ENCODE results near the gene LUC7L3.

Gene LUC7L3

DNA sequence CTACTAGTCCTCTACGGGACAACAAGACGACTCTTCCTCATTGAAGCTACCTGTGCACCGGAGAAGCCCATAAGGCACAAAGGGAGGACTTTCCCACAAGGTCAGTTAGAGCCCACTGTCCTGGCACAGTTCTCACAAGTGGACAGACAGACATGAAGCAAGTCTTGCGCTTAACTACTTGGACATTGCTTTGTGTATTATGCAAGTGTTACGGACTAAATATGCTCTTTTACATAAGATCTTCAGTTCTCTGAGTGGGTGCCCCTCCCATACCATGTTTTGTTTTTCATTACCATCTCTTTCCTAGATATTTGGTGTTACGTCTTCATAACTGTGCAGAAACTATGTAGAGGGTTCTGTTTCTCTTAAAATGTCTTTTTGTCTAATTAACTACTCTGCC, 29.8 kb downstream of the LUC7L3 start:
- no peak for DNase-seq

DNA sequence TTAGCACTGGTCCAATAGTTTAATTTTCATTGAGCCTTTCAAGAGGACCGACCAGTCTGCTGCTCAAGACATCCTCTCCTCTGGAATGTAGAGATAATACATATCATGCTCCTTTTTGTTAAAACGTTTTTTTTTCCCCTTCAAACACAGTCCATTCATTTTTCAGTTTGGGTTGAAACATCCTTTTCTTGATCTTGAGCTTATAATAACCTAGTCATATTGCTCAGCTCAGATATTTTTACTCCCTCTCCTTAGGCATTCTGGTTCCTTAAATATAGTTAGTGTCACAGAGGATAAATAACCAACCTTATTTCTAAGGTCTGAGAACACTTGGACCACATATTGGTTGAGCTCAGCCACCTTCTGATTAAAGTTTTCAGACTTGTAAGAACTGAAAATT, 35.1 kb downstream of the LUC7L3 start:
- no peak for DNase-seq

DNA sequence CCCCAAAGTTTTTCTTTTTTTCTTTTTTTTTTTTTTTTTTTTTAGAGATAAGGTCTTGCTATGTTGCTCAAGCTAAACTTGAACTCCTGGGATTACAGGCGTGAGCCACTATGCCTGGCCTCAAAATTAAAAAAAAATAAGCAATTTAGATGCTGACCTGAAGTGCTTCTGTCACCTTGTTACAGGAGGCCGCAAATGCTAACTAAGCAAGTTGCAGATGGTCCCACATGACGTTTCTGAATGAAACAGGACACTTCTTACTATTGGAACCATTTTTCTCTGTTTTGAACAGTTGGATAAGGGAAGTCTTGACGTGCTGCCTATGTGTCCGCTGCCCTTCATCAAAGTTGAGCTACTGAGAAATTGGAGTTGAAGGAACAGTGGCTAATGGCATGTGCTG, 39.1 kb downstream of the LUC7L3 start:
- DNase-seq, result no peak

DNA sequence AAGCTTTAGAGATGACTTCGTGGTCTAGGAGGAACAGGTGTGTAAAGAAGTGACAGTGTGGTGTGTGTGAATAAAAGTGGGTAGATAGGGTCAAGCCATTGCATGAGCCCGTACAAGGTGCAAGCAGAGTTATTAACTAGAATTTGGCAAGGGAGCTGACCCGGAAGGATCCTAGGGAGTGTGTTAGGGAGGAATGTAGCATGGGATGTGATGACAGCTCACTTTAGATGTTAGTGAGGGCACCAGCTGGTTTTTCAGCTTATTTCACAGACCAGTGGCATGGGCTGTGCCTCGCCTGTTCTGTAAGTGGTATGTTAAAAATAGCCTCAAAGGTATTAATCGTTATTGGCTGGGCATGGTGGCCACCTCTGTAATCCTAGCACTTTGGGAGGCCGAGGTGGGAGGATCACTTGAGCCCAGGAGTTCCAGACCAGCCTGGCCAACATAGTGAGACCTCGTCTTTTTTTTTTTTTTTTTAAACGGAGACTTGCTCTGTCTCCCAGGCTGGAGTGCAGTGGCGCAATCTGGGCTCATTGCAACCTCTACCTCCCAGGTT, 39.7 kb downstream of the LUC7L3 start:
- DNase-seq, result no peak

DNA sequence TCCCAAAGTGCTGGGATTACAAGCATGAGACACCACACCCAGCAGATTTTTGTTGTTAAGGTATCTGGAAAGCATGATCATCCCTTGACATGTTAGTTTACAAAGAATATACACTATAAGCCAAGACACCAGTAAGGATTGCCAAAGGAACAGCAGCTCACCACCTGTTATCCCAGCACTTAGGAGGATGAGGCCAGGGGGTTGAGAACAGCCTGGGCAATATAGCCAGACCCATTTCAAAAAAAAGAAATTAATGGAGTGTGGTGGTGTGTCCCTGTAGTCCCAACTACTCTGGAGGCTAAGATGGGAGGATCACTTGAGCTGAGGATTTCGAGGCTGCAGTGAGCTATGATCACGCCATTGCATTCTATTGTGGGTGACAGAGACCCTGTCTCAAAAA, 42.8 kb downstream of the LUC7L3 start:
- DNase-seq, result no peak

DNA sequence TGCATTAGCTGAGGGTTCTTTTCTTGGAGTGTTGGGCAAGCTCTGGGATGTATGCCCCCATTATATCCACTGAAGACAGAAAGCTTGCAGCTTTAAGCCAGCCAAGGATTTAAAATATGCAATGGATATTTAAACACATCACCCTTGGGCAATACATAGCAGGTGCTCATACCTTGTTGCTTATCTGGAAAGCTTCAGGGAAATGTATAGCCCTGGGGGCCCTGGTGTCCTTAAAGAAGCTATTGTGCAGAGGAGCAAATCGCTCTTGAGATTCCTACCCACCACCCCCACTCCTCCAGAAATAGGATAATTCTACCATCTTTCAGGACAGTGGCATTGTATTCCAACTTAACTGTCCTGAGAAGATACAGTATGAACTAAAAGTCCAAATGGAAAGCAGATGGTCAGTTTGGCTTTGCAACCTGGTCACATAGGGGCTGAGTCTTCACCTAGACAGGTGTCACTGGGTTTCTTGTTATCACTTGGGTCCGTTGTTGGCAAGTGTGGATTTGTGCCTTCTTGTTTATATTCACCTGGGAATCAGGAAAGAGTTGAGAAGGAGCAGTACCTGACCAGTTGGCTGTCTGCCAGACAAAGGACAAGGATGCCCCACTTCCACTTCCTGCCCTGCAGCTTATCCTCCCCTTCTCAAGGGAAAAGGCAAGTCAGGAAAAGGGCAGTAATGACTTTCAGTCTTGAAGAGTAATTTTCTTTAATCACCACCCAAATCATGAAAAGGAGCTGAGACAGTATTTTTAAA, 44.5 kb downstream of the LUC7L3 start:
- DNase-seq, result no peak

DNA sequence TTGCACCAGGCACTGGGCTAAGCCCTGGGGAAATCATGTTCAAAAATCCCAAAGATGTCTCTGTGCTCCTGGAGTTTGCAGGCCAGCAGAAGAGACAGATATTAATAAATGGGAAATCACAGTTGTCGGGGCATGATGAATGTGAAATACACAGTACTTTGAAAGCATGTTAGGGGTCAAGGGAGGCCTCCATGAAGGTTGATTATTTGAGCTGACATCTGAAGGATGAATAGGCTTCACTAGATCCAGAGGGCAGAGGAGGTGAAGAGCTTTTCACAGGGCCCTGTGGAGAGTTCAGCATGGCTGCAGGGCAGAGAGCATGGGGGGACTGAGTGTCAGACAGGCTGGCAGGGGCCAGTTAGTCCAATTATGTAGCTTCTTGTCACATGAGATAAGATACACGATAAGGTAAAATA, 45.3 kb downstream of the LUC7L3 start:
- DNase-seq, result no peak

DNA sequence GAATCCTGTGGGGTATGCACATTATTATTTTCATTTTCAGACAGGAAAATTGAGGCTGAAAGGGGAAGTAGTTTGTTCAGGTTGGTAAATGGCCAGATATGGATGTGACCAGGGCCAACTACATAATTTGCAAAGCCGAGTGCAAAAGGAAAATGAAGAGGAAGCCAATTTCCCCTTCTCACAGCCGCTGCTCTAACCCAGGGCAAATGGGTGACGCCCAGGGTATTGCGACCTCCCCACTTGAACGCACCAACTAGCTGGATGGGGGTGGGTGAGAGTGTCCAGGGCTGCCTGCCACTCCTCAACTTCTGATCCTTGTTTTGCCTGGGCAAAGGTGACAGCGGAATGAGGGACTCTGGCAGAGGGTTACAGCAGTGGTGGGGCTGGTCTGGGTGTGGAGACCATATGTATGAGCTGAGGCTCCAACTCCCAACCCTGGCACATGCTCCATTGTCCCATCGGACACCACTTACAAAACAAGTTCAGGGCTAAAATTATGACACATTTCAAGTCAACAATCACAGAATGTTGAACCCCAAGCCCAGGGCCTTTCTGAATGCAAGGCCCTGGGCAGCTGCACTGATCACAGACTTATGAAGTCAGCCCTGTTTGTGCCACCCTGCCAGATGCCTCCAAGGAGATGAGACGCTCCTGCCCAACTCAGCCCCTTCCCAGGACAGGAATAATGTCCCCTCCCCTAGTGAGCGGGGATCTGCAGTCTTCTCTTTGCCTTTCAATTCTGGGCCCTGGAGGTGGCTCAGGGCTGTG, 46.2 kb downstream of the LUC7L3 start:
- DNase-seq, result no peak

DNA sequence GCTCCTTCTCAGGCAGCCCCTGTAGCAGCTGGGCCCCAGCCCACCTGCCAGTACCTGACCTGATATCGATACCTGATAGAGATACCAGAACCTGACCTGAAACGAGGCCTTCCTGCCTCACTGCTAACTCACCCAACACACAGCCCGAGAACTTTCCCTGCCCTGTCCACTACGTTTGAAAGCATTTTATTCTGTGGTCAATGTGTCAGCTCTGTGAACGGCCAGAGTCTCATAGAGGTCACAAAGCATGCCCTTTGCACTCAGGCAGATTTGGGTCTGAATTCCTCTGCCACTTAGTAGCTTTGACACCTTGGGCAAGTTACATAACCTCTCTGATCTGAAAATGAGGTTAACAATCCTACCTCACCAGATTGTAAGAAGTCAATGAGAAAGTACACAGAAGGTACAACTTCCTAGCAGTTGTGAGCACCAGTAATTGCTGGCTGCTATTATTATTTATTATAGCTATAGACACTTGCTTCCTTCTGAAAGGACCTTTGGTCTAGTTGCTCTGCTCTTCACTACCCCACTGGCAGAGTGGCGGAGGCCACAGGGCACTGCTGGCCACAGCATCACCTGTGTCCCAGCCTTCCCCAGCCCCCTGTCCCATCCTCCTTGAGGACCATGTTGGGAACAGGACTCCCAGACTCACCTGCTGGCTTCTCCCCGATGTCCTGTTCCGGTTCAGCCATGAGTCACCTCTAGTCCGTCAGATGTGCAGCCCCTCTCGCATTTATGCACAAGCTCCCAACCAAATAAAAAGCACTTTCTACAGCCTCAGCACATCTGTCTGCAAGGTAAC, 47.0 kb downstream of the LUC7L3 start:
- no peak for DNase-seq

DNA sequence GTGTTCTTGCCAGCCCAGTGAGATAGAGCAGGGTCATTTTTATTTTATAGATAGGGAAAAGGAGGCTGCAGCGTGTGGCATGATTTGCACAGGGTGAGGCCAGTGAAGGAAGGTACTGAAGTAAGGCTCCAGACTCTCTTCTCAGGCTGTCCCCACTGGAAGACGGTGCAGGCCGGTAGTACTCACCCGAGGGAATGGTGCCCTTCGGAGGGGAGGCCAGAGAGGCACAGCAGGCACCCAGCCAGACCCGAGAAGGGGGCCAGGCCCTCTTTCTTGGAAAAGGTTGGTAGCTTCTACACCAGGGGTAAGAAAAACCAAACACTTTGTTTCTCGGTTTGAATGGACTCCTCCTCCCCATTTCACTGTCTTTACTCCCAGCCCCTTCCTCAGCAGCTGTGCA, 47.6 kb downstream of the LUC7L3 start:
- DNase-seq, result no peak

DNA sequence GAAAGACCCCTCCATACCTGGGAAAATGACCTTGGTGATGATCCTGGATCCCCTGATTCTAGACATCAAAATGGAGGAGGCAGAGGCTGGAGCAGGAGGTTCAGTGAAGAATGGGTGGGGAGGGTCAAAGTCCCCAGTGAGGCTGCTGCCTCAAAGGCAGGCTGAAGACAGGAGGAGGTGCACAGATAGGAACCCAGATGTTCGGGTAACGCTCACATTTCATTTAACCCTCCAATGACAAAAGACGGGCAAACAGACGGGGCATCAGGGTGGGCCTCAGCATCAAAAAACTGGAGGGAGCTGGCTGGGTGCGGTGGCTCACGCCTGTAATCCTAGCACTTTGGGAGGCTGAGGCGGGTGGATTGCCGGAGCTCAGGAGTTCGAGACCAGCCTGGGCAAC, 48.0 kb downstream of the LUC7L3 start, which contains the start of gene ANKRD40CL:
Gene ANKRD40CL, minus strand, starts transcription at position 73 of the 400 bp plus-strand sequence. CDS start 605 bp downstream, outside the sequence.
- no peak for DNase-seq

DNA sequence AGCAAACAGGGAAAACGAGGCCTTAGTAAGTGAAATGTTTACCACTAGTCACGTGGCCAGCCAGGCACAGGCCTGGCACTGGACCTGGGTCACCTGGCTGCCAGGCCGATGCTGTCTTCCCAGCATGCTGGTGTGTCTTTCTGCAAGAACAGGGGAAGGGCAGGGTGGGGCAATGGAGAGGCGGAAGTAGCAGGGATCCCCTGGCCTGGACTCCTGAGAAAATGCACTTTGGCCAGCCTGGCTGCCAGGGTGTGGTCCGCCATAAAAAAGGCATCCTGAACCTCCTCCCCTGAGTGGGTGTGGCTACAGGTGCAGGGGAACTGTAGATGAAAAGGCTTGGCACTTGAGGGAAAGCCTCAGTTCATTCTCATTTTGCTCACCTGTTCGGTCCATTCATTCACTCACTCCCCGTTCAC, 49.0 kb downstream of the LUC7L3 start:
- DNase-seq, result no peak

DNA sequence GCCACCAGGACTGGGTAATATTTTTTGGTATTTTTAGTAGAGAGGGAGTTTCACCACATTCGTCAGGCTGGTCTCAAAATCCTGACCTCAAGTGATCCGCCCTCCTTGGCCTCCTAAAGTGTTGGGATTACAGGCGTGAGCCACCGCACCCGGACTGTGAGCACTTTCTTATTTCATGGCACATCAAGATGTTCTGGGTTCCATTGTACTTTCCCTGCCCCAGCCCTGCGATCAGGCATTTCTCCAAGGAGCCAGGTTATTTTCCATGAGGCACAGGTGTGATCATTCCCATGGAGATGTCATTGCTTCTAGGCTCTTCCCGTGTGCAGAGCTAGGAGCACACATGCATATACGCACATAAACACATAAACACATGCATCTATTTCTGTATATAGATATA, 50.5 kb downstream of the LUC7L3 start:
- no peak for DNase-seq

DNA sequence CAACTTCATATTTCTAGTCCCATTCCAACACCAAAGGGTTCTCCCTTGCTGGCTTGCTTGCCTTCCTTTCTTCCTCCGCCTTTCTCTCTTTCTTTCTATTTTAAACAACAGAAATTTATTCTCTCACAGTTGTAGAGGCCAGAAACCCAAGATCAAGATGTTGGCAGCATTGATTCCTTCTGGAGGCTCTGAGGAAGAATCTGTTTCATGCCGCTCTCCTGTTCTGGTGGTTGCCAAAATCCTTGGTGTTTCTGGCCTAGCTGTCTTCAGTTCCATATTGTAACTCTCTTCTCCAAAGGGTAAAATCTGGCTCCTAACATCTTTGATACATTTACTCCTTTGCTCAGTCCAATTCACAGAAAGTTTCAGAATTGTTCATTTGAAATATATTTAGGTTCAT, 50.9 kb downstream of the LUC7L3 start:
- DNase-seq, result no peak

DNA sequence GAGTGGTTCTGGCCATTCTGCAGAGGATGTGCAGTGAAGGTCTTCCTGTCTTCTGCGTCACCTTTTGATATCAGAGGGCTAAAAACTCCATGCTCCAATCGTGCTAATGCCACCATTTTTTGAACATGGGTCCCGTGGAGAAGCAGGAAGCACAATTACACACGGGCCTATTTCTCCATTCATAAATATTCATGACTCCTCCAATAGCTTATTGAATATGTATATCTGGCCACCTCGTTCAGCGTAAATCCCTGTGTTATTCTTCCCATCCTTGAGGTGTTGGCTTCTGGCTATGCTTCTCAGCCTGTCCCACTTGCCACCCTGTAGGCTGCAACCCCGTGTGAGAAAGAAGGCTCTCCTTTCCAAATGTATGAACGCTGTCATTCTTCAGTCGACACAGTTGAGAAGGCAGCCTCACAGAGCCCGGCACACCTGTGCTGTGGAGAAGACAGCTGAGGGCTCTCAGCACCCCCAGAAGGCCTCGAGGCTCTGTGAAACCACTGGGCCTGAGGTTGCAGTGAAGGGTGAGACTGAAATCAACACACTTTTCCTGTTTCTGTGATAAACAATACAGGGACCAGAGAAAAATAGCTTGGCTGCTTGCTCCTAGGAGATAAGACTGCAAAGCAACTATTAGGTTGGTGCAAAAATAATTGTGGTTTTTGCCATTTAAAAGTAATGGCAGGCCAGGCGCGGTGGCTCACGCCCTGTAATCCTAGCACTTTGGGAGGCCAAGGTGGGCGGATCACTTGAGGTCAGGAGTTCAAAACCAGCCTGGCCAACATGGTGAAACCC, 52.8 kb downstream of the LUC7L3 start:
- no peak for DNase-seq

DNA sequence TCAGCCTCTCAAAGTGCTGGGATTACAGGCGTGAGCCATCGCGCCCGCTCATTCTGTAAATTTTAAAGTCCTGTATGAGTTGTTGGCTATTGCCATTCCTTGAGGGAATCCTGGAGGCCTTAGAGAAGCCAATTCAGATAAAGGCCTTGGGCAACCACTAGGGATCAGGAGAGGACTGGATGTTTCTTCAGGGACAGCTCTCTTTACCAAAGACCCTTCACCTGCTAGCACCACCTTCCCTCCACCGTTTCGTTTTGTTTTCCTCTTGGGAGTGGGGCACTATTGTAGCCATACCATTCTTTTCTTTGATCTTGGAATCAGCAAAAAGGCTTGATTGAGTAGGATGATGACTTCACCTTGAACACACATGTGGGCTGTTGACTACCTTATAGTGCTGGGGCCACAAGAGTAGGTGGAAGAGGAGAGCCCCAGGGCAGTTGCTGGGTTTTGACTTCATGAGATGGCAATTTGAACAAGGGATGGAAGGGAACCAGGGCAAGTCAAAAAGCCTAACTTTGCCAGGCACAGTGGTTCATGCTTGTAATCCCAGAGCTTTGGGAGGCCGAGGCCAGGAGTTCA, 54.9 kb downstream of the LUC7L3 start:
- no peak for DNase-seq

DNA sequence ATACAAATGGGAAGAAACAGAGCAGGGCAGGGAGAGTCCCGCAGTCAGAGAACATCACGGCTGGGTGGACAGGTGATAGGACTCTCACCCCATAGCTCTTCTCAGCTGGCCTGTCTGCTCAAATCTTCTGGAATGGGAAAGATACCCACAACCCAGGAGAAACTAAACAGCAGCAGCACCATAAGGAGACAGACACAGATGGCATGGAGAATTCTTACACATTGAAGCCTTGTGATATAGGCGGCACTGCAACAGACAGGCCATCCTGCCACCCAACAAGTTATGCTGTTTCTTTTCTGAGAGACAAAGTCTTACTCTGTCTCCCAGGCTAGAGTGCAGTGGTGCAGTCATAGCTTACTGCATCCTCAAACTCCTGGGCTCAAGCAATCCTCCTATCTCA, 56.5 kb downstream of the LUC7L3 start:
- no peak for DNase-seq

DNA sequence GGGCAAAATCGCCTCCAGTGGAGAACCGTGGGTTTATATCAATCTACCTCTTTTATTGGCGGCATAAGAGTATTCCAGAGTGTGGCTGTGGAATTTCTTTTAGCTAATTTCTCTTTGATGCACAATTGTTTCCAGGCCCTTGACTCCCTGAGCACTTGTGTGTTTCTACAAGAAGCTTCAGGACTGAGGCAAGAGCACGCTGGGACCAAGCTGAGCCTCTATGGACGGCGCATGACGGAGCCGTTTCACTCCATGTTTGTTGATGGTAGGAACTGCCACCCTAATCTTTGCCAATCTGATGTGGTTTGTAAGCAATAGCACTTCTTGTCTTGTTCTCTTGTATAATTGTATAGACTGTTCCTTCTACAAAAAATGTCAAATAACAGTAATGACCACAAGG, 59.1 kb downstream of the LUC7L3 start:
- DNase-seq, result no peak

DNA sequence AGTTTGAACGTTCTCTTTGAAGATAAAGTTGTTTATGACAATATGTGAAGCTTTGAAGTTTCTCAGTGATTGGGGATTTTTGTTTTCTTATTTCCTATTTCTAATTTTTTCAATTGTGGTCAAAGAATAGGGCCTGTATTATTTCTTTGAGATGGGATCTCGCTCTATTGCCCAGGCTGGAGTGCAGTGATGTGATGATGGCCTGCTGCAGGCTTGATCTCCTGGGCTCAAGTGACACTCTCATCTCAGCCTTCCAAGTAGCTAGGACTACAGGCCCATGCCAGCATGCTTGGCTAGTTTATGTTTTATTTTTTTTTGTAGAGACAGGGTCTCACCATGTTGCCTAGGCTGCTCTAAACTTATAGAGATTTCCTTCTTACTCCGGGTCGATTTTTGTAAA, 59.6 kb downstream of the LUC7L3 start:
- no peak for DNase-seq

DNA sequence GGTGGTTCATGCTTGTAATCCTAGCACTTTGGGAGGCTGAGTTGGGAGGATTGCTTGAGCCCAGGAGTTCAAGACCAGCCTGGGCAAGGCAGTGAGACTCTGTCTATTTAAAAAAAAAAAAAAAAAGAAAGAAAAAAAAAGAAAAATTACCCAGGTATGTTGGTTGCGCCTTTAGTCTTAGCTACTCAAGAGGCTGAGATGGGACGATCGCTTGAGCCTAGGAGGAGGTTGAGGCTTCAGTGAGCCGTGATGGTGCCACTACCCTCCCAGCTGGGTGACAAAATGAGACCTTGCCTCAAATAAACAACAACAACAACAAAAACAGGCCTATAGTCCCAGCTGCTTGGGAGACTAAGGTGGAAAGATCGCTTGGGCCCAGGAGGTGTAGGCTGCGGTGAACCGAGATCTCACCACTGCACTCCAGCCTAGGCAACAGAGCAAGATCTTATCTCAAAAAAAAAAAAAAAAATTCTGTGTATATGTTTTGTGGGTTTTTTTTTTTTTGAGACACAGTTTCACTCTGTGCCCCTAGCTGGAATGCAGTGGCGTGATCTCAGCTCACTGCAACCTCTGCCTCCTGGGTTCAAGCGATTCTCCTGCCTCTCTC, 60.4 kb downstream of the LUC7L3 start:
- no peak for DNase-seq
